Liver (tissue), 3 donors: ENCODE results near the gene PRAMEF20.
"Not testable (repeated sequence)": the region's sequence is repeated elsewhere in the genome, so short reads cannot be mapped to it uniquely, and the experiment has no call there.

Source experiments
- ATF3 ChIP-seq: IDR thresholded peaks from 2 replicates; pipeline ENCODE4 v1.6.1; 2016; ENCODE audit warnings: antibody characterized with exemption
- CTCF ChIP-seq: fragments of 150-350 bp; IDR thresholded peaks from 2 replicates; pipeline ENCODE4 v1.5.1; 2017; ENCODE audit warnings: improper control_type of control experiment, low read depth, low read length; ENCODE audit not compliant: missing input control
- EGR1 ChIP-seq, 2 donors: IDR thresholded peaks; 2 replicates each; pipeline ENCODE4 v1.6.1; 2016 to 2018; ENCODE audit warnings: antibody characterized with exemption in 2 of 2, low read depth in 2 of 2
- FOXA1 ChIP-seq: IDR thresholded peaks from 2 replicates; pipeline ENCODE4 v1.6.1; 2016; ENCODE audit warnings: antibody characterized with exemption
- GABPA ChIP-seq, 2 donors: IDR thresholded peaks in 1 of 2; conservative IDR thresholded peaks in 1 of 2; 2 replicates each; pipeline ENCODE4 v1.6.1; 2016; ENCODE audit warnings: antibody characterized with exemption in 2 of 2, mild to moderate bottlenecking in 1 of 2, moderate library complexity in 1 of 2
- JUND ChIP-seq, 2 donors: IDR thresholded peaks; 2 replicates each; pipeline ENCODE4 v1.6.1; 2016; ENCODE audit warnings: antibody characterized with exemption in 2 of 2
- NR2F2 ChIP-seq: IDR thresholded peaks from 2 replicates; pipeline ENCODE4 v1.6.1; 2016; ENCODE audit warnings: antibody characterized with exemption
- RAD21 ChIP-seq, 2 donors: IDR thresholded peaks; 2 replicates each; pipeline ENCODE4 v1.6.1; 2016; ENCODE audit warnings: antibody characterized with exemption in 2 of 2, mild to moderate bottlenecking in 2 of 2
- REST ChIP-seq: IDR thresholded peaks from 2 replicates; pipeline ENCODE4 v1.6.1; 2016; ENCODE audit warnings: antibody characterized with exemption, mild to moderate bottlenecking
- SP1 ChIP-seq: IDR thresholded peaks from 2 replicates; pipeline ENCODE4 v1.6.1; 2018; ENCODE audit warnings: antibody characterized with exemption, mild to moderate bottlenecking
- TAF1 ChIP-seq: conservative IDR thresholded peaks from 2 replicates; pipeline ENCODE4 v1.6.1; 2016; ENCODE audit warnings: antibody characterized with exemption, mild to moderate bottlenecking
- YY1 ChIP-seq: IDR thresholded peaks from 2 replicates; pipeline ENCODE4 v1.6.1; 2016; ENCODE audit warnings: antibody characterized with exemption, mild to moderate bottlenecking
- ZBTB33 ChIP-seq: IDR thresholded peaks from 2 replicates; pipeline ENCODE4 v1.6.1; 2016; ENCODE audit warnings: antibody characterized with exemption
- TF ChIP-seq, protein P1 (sequence below): IDR thresholded peaks from 2 replicates; pipeline ENCODE4 v1.6.1; 2016; ENCODE audit warnings: antibody characterized with exemption
- donor health status: healthy.
- donor health status: healthy.

GRCh38 chr1:13378983-13379382 lies 31.3 kb upstream of the PRAMEF20 start:
- TF ChIP-seq YY1; CTCF; ATF3; REST; SP1; TAF1; GABPA (IDR thresholded peaks at IDR 0.05 in 1 of 2, conservative IDR thresholded peaks at IDR 0.05 in 1 of 2); RAD21 (IDR thresholded peaks at IDR 0.05); JUND (IDR thresholded peaks at IDR 0.05); EGR1 (IDR thresholded peaks at IDR 0.05; ENCODE audit: low read depth in 2 of 2); ZBTB33; NR2F2; FOXA1: not testable (repeated sequence)
- TF ChIP-seq, protein P1, sequence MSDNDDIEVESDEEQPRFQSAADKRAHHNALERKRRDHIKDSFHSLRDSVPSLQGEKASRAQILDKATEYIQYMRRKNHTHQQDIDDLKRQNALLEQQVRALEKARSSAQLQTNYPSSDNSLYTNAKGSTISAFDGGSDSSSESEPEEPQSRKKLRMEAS = not testable (repeated sequence)
